ENCODE measurements around the gene ZNF678.

Gene ZNF678

GRCh38 chr1:227567256-227567655 is 3.9 kb downstream of the ZNF678 start:
- DNase-seq (ENCODE audit: extremely low spot score): no peak
- TF ChIP-seq TARDBP (IDR thresholded peaks at IDR 0.05) (no peak), CTBP1 (IDR thresholded peaks at IDR 0.05; ENCODE audit: borderline replicate concordance) (no peak), LEF1 (IDR thresholded peaks at IDR 0.05; ENCODE audit: borderline replicate concordance) (no peak), NFRKB (IDR thresholded peaks at IDR 0.05) (no peak), ELF4 (IDR thresholded peaks at IDR 0.05) (no peak), L3MBTL2 (conservative IDR thresholded peaks at IDR 0.05) (no peak), PKNOX1 (IDR thresholded peaks at IDR 0.05) (no peak), ARNT (IDR thresholded peaks at IDR 0.05) (no peak), FOXK2 (IDR thresholded peaks at IDR 0.05) (no peak), SP1 (IDR thresholded peaks at IDR 0.05) (no peak), SUZ12 (IDR thresholded peaks at IDR 0.05) (no peak), HDGF (IDR thresholded peaks at IDR 0.05; ENCODE audit: borderline replicate concordance) (no peak), FOXM1 (IDR thresholded peaks at IDR 0.05; ENCODE audit: borderline replicate concordance) (no peak), FOXA1 (IDR thresholded peaks at IDR 0.05) (no peak)
- POLR2A ChIA-PET: no interaction called here
- CTCF ChIA-PET: interaction anchor here (0.5 kb wide), 1 partner anchor 821 kb away, joined by 3 read pairs; no protein-coding TSS in a partner anchor

- POLR2A ChIA-PET: no interaction called here
- CTCF ChIA-PET: no interaction called here
- TF ChIP-seq BHLHE40 (IDR thresholded peaks at IDR 0.05; ENCODE audit: borderline replicate concordance) (no peak), LEF1 (IDR thresholded peaks at IDR 0.05; ENCODE audit: borderline replicate concordance) (no peak), TARDBP (IDR thresholded peaks at IDR 0.05) (no peak), NFRKB (IDR thresholded peaks at IDR 0.05) (no peak), FOXM1 (IDR thresholded peaks at IDR 0.05; ENCODE audit: borderline replicate concordance) (no peak), FOXK2 (IDR thresholded peaks at IDR 0.05) (no peak), SUZ12 (IDR thresholded peaks at IDR 0.05) (no peak), CTBP1 (IDR thresholded peaks at IDR 0.05; ENCODE audit: borderline replicate concordance) (no peak), SP1 (IDR thresholded peaks at IDR 0.05) (no peak), ELF4 (IDR thresholded peaks at IDR 0.05) (no peak), FOXA1 (IDR thresholded peaks at IDR 0.05) (no peak), HDGF (IDR thresholded peaks at IDR 0.05; ENCODE audit: borderline replicate concordance) (no peak)
- DNase-seq (ENCODE audit: extremely low spot score): no peak
Measured at GRCh38 chr1:227568593-227568992, 5.2 kb downstream of the ZNF678 start.

GRCh38 chr1:227572752-227573151 is 9.4 kb downstream of the ZNF678 start:
- DNase-seq (ENCODE audit: extremely low spot score): no peak
- POLR2A ChIA-PET: no interaction called here
- CTCF ChIA-PET: no interaction called here
- no peak for TF ChIP-seq ARNT (IDR thresholded peaks at IDR 0.05)

GRCh38 chr1:227574926-227575325 is 11.6 kb downstream of the ZNF678 start:
- ChIA-PET CTCF (no interaction called here), POLR2A (no interaction called here)
- DNase-seq (ENCODE audit: extremely low spot score): no peak

GRCh38 chr1:227576189-227576588 is 12.8 kb downstream of the ZNF678 start:
- no peak for DNase-seq (ENCODE audit: extremely low spot score)
- POLR2A ChIA-PET: no interaction called here
- TF ChIP-seq LEF1 (IDR thresholded peaks at IDR 0.05; ENCODE audit: borderline replicate concordance) (no peak), FOXM1 (IDR thresholded peaks at IDR 0.05; ENCODE audit: borderline replicate concordance) (no peak), ZNF384 (IDR thresholded peaks at IDR 0.05) (no peak), SP1 (IDR thresholded peaks at IDR 0.05) (no peak), FOXA1 (IDR thresholded peaks at IDR 0.05) (no peak), L3MBTL2 (conservative IDR thresholded peaks at IDR 0.05) (no peak), TARDBP (IDR thresholded peaks at IDR 0.05) (no peak), PKNOX1 (IDR thresholded peaks at IDR 0.05) (no peak), SUZ12 (IDR thresholded peaks at IDR 0.05) (no peak), FOXK2 (IDR thresholded peaks at IDR 0.05) (no peak), BHLHE40 (IDR thresholded peaks at IDR 0.05; ENCODE audit: borderline replicate concordance) (no peak), NFRKB (IDR thresholded peaks at IDR 0.05) (no peak), HDGF (IDR thresholded peaks at IDR 0.05; ENCODE audit: borderline replicate concordance) (no peak), ELF4 (IDR thresholded peaks at IDR 0.05) (no peak), ARNT (IDR thresholded peaks at IDR 0.05) (no peak), CTBP1 (IDR thresholded peaks at IDR 0.05; ENCODE audit: borderline replicate concordance) (no peak)
- CTCF ChIA-PET: no interaction called here

More at GRCh38 chr1:227574926-227575325, 11.6 kb downstream of the ZNF678 start:
- TF ChIP-seq NFRKB (IDR thresholded peaks at IDR 0.05): no peak
- TF ChIP-seq FOXK2 (IDR thresholded peaks at IDR 0.05): no peak
- TF ChIP-seq HDGF (IDR thresholded peaks at IDR 0.05; ENCODE audit: borderline replicate concordance): no peak
- TF ChIP-seq BHLHE40 (IDR thresholded peaks at IDR 0.05; ENCODE audit: borderline replicate concordance): no peak

- no peak for DNase-seq (ENCODE audit: extremely low spot score)
- no peak for TF ChIP-seq CTBP1 (IDR thresholded peaks at IDR 0.05; ENCODE audit: borderline replicate concordance)
- TF ChIP-seq HDGF (IDR thresholded peaks at IDR 0.05; ENCODE audit: borderline replicate concordance): no peak
- no peak for TF ChIP-seq SUZ12 (IDR thresholded peaks at IDR 0.05)
- no peak for TF ChIP-seq ELF4 (IDR thresholded peaks at IDR 0.05)
- CTCF ChIA-PET: no interaction called here
- POLR2A ChIA-PET: interaction anchor here (0.6 kb wide), 1 partner anchor 13 kb away, joined by 3 read pairs; no protein-coding TSS in a partner anchor
Measured at GRCh38 chr1:227577500-227577899, 14.1 kb downstream of the ZNF678 start.

GRCh38 chr1:227583354-227583753 is 20.0 kb downstream of the ZNF678 start:
- TF ChIP-seq BHLHE40 (IDR thresholded peaks at IDR 0.05; ENCODE audit: borderline replicate concordance) (no peak), LEF1 (IDR thresholded peaks at IDR 0.05; ENCODE audit: borderline replicate concordance) (no peak), L3MBTL2 (conservative IDR thresholded peaks at IDR 0.05) (no peak), SP1 (IDR thresholded peaks at IDR 0.05) (no peak), NFRKB (IDR thresholded peaks at IDR 0.05) (no peak), FOXM1 (IDR thresholded peaks at IDR 0.05; ENCODE audit: borderline replicate concordance) (no peak), TARDBP (IDR thresholded peaks at IDR 0.05) (no peak), ARNT (IDR thresholded peaks at IDR 0.05) (no peak), PKNOX1 (IDR thresholded peaks at IDR 0.05) (no peak)
- no peak for DNase-seq (ENCODE audit: extremely low spot score)
- CTCF ChIA-PET: no interaction called here
- POLR2A ChIA-PET: no interaction called here
